Keratinocyte (primary cell): ENCODE results near the gene GFOD2. TPM values are rescaled to one million over a fixed set of nuclear protein-coding genes. Genes with fewer than 3 reads are reported as not detected.

Experiments used
- DNase-seq: peaks from one replicate; pipeline ENCODE4 v3.0.0-alpha.2; 2011; ENCODE audit warnings: low read depth, missing footprints, low spot score
- FAIRE-seq: peaks from 2 replicates; lab custom pipeline; 2011; peaks lifted over from hg19 to GRCh38; lab: Jason Lieb, UNC
- H2AFZ ChIP-seq: 2 replicates; pipeline ENCODE4 v1.6.0; 2012; ENCODE audit warnings: low read length, control low read depth, inconsistent platforms; ENCODE audit not compliant: control insufficient read depth
- H3K27ac ChIP-seq: 2 replicates; pipeline ENCODE4 v1.5.1; 2011; ENCODE audit warnings: low read length; ENCODE audit not compliant: control insufficient read depth, insufficient read depth
- H3K27me3 ChIP-seq: 3 replicates; pipeline ENCODE4 v1.6.0; 2011; ENCODE audit warnings: low read length; ENCODE audit not compliant: control insufficient read depth, insufficient read depth; ENCODE audit errors: extremely low read depth
- H3K36me3 ChIP-seq, 2 experiments: 2 replicates in 1 of 2; 3 replicates in 1 of 2; pipeline ENCODE4 v1.5.1; 2011; ENCODE audit warnings: low read length in 2 of 2, mild to moderate bottlenecking in 1 of 2; ENCODE audit not compliant: control insufficient read depth in 2 of 2, insufficient read depth in 2 of 2; ENCODE audit errors: extremely low read depth in 1 of 2
- H3K4me1 ChIP-seq: 3 replicates; pipeline ENCODE4 v1.5.1; 2011; ENCODE audit warnings: low read length; ENCODE audit not compliant: control insufficient read depth, insufficient read depth; ENCODE audit errors: extremely low read depth
- H3K4me2 ChIP-seq: 3 replicates; pipeline ENCODE4 v1.6.0; 2011; ENCODE audit warnings: low read depth, low read length; ENCODE audit not compliant: control insufficient read depth, insufficient read depth; ENCODE audit errors: extremely low read depth
- H3K4me3 ChIP-seq, 3 experiments: fragments of 200-600 bp in 1 of 3; sonication (generic) in 1 of 3; 2 replicates in 2 of 3; 3 replicates in 1 of 3; pipeline ENCODE4 v1.5.1; 2011 to 2016; ENCODE audit warnings: low read length in 3 of 3, mild to moderate bottlenecking in 3 of 3, control low read depth in 2 of 3, inconsistent platforms in 1 of 3, low read depth in 1 of 3, mixed read lengths in 1 of 3, mixed run types in 1 of 3, moderate library complexity in 1 of 3; ENCODE audit not compliant: control insufficient read depth in 2 of 3, insufficient read depth in 2 of 3; ENCODE audit errors: extremely low read depth in 1 of 3
- H3K79me2 ChIP-seq: 2 replicates; pipeline ENCODE4 v1.6.0; 2012; ENCODE audit warnings: low read length; ENCODE audit not compliant: control insufficient read depth, insufficient read depth
- H3K9ac ChIP-seq: 3 replicates; pipeline ENCODE4 v1.6.0; 2011; ENCODE audit warnings: low read length; ENCODE audit not compliant: control insufficient read depth, insufficient read depth; ENCODE audit errors: extremely low read depth
- H3K9me1 ChIP-seq: 3 replicates; pipeline ENCODE4 v1.6.0; 2011; ENCODE audit warnings: low read length; ENCODE audit not compliant: control insufficient read depth, insufficient read depth; ENCODE audit errors: extremely low read depth
- H3K9me3 ChIP-seq: 2 replicates; pipeline ENCODE4 v1.5.1; 2012; ENCODE audit warnings: low read depth, low read length; ENCODE audit not compliant: control insufficient read depth
- H4K20me1 ChIP-seq: 3 replicates; pipeline ENCODE4 v1.6.0; 2011; ENCODE audit warnings: low read length; ENCODE audit not compliant: control insufficient read depth, insufficient read depth; ENCODE audit errors: extremely low read depth
- CTCF ChIP-seq, 3 experiments: IDR thresholded peaks in 1 of 3; conservative IDR thresholded peaks in 1 of 3; optimal IDR thresholded peaks in 1 of 3; 2 replicates in 2 of 3; 3 replicates in 1 of 3; pipeline versions ENCODE3 to v1.5.1; 2011; ENCODE audit warnings: low read length in 3 of 3, mild to moderate bottlenecking in 3 of 3, moderate library complexity in 2 of 3, control low read depth in 1 of 3, inconsistent platforms in 1 of 3; ENCODE audit not compliant: insufficient read depth in 2 of 3; ENCODE audit errors: extremely low read depth in 1 of 3
- EZH2 ChIP-seq: IDR thresholded peaks from one replicate; pipeline ENCODE4 v1.6.1; 2012; ENCODE audit warnings: inconsistent platforms, mild to moderate bottlenecking, low read length, moderate library complexity
- dilution Hi-C: fragments of 300-500 bp; cut with MboI; formaldehyde crosslinking; loops from one replicate; pipeline ENCODE4 v1.7.0; 2020; ENCODE audit warnings: low sequenced_read_pairs; ENCODE audit not compliant: extremely low pct_ligation_motif_present
- polyA plus RNA-seq, 5 experiments: library from polyadenylated mRNA; depleted of rRNA in 3 of 5; stranded (reverse) in 3 of 5; stranded (forward) in 1 of 5; unstranded in 1 of 5; fragments of >200 nt; gene quantifications; 1 replicate in 1 of 5; 2 replicates in 3 of 5; 3 replicates in 1 of 5; pipeline versions ENCODE4 v1.2.1 to v1.2.3, GENCODE V29; 2011 to 2012; ENCODE audit warnings: missing spikeins in 2 of 5, low read depth in 1 of 5, low replicate concordance in 1 of 5

The GFOD2 gene
- polyA plus RNA-seq, 1 donor (not counting 4 experiments of a cell fraction or from before 2014, with no cell fraction given), result 13.2 TPM

GRCh38 chr16:67763066-67763465, 44.0 kb upstream of the GFOD2 start:
- Histone ChIP-seq H3K79me2 (no peaks in the 10 kb centered on the region), H3K9me3 (no peaks in the 10 kb centered on the region), H3K4me1 (peaks cover 5% of the 10 kb centered on the region), H3K27ac (no peak overlapping the region), H3K4me2 (no peak overlapping the region), H3K9me1 (no peaks in the 10 kb centered on the region), H3K27me3 (no peaks in the 10 kb centered on the region), H3K36me3 (peaks cover 5 to 7% of the 10 kb centered on the region in 2 experiments), H4K20me1 (peaks cover 6% of the 10 kb centered on the region), H3K4me3 (no peak overlapping the region), H3K9ac (no peak overlapping the region), H2AFZ (no peak overlapping the region)
- TF ChIP-seq EZH2 (no peak), CTCF (optimal IDR thresholded peaks at IDR 0.05 in 1 of 3, IDR thresholded peaks at IDR 0.05 in 1 of 3, conservative IDR thresholded peaks at IDR 0.05 in 1 of 3; ENCODE audit: extremely low read depth in 1 of 3, insufficient read depth in 2 of 3, low read length in 3 of 3) (no peak)
- DNase-seq (no peak), FAIRE-seq (no peak)
- dilution Hi-C loops, result no loop called here

- no peak for TF ChIP-seq EZH2
- no peak for TF ChIP-seq CTCF (optimal IDR thresholded peaks at IDR 0.05 in 1 of 3, IDR thresholded peaks at IDR 0.05 in 1 of 3, conservative IDR thresholded peaks at IDR 0.05 in 1 of 3; ENCODE audit: extremely low read depth in 1 of 3, insufficient read depth in 2 of 3, low read length in 3 of 3)
- Histone ChIP-seq H2AFZ (no peak overlapping the region), H3K4me3 (no peak overlapping the region), H3K27me3 (no peaks in the 10 kb centered on the region), H3K9me3 (no peaks in the 10 kb centered on the region), H3K36me3 (peaks cover 5 to 7% of the 10 kb centered on the region in 2 experiments), H3K4me1 (peaks cover 5% of the 10 kb centered on the region), H3K9me1 (no peaks in the 10 kb centered on the region), H4K20me1 (peaks cover 6% of the 10 kb centered on the region), H3K27ac (no peak overlapping the region), H3K79me2 (no peaks in the 10 kb centered on the region), H3K4me2 (no peak overlapping the region), H3K9ac (no peak overlapping the region)
- dilution Hi-C loops, result no loop called here
- FAIRE-seq (no peak), DNase-seq (no peak)
Observed at GRCh38 chr16:67762385-67762784, 43.3 kb upstream of the GFOD2 start.
